ENCODE results near the gene HDAC3.

Gene HDAC3

DNA sequence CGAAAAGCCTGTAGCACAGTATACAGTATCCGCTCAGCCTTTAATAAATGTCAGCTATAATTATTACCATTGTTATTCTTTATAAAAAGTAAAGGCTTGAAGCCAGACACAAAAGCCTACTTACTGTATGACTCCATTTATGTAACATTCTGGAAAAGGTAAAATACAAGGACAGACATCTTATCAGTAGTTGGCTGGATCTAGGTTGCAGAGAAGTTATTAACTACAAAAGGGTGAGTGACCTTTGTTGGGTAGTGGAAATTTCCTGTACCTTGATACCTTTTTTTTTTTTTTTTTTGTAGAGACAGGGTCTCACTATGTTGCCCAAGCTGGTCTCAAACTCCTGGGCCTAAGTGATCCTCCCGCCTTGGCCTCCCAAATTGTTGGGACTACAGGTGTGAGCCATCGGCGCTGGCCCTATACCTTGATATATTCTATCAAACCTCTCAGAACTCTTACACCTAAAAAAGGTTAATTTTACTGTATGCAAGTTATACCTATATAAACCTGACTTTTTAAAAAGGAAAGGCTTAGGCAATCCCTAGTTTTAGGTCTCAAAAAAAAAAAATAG lies 6.0 kb downstream of the HDAC3 start:
- Histone ChIP-seq H3K36me3 (ENCODE audit: control insufficient read depth, low read depth, low read length) (peaks cover 31% of the 10 kb centered on the region), H3K27me3 (ENCODE audit: control insufficient read depth, insufficient read depth, low read length) (no peaks in the 10 kb centered on the region), H3K4me1 (ENCODE audit: control insufficient read depth, low read depth, low read length) (no peaks in the 10 kb centered on the region), H3K27ac (ENCODE audit: low read length) (no peak overlapping the region), H3K9ac (ENCODE audit: low read length) (no peak overlapping the region), H3K9me3 (ENCODE audit: control insufficient read depth, low read depth, low read length) (no peaks in the 10 kb centered on the region), H3K4me3 (ENCODE audit: low read length) (no peak overlapping the region)

DNA sequence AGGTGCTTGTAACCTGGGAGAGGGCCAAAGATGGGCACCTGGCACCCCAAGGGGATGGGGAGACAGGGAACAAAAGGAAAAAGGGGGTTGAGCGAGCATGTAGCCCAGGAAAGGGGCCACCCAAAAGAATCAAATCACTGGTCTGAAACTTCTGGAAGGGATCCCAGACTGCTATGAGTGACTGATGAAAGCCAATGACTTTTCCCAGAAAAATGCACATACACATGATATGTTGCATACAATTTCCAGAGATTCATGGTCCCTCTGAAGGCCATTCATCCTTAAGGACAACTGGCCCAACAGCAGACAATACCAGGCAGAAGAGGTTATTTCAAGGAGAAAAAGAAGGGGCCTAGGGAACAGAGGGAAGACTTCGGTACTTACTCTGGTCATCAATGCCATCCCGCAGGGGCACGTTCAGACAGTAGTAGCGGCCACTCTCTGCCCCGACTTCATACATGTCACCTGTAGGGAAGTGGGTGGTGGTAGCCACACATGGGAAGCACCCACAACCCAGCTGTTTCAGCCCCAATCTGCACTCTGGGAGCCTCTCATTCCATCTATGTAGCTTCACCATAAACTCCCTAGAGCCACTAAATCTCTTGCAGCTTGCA lies 8.4 kb downstream of the HDAC3 start:
- peaks cover 3% of the 10 kb centered on the region for H3K4me1 ChIP-seq (ENCODE audit: control insufficient read depth, low read depth, low read length)
- no peaks in the 10 kb centered on the region for H3K27me3 ChIP-seq (ENCODE audit: control insufficient read depth, insufficient read depth, low read length)
- H3K27ac ChIP-seq (ENCODE audit: low read length): no peak overlapping the region
- H3K9me3 ChIP-seq (ENCODE audit: control insufficient read depth, low read depth, low read length): no peaks in the 10 kb centered on the region
- no peak overlapping the region for H3K9ac ChIP-seq (ENCODE audit: low read length)
- H3K4me3 ChIP-seq (ENCODE audit: low read length): no peak overlapping the region
- H3K36me3 ChIP-seq (ENCODE audit: control insufficient read depth, low read depth, low read length): peaks cover 45% of the 10 kb centered on the region

DNA sequence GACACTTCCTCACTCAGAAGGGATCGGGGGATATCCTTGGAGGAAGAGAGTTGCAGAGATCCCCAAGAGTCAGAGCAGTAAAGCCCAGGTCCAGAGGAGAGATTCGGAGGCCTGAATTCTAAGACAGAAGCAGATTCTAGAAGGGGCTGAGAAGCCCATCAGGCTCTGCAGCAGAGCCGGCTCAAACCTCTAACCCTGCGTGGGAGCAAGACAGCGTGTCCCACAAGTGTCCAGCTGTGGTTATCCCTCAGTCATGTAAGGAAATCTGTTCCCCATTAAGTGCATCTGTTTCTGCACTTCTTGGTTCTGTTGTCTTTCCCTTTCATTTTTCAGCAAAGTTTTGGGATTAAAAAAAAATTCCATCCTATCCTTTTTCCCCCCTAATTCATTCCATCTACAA lies 13.0 kb downstream of the HDAC3 start:
- no peak overlapping the region for H3K27ac ChIP-seq (ENCODE audit: low read length)
- peaks cover 51% of the 10 kb centered on the region for H3K36me3 ChIP-seq (ENCODE audit: control insufficient read depth, low read depth, low read length)

DNA sequence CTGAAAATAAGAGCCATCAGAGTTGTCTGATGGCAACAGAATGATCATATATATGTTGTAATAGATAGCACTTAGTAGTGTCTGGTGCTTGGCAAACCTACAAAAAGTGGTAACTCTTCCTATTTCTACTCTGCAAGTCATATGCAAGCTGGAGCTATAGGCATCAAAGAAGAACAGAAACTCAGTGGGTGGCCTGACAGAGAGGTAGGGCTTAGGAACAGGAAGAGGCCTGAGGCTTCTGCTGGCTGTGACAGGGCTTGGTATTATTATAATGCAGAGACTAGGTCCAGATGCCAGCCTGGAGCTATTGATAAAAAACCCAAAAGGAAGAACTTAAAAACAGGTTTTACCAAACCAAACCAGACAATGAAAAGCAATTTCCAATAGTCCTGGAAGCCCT lies 13.5 kb downstream of the HDAC3 start:
- Histone ChIP-seq H3K27ac (ENCODE audit: low read length) (no peak overlapping the region), H3K36me3 (ENCODE audit: control insufficient read depth, low read depth, low read length) (peaks cover 47% of the 10 kb centered on the region), H3K4me1 (ENCODE audit: control insufficient read depth, low read depth, low read length) (peaks cover 4% of the 10 kb centered on the region), H3K9me3 (ENCODE audit: control insufficient read depth, low read depth, low read length) (no peaks in the 10 kb centered on the region), H3K9ac (ENCODE audit: low read length) (no peak overlapping the region), H3K27me3 (ENCODE audit: control insufficient read depth, insufficient read depth, low read length) (no peaks in the 10 kb centered on the region), H3K4me3 (ENCODE audit: low read length) (no peak overlapping the region)

More for the DNA sequence above, 13.0 kb downstream of the HDAC3 start:
- no peaks in the 10 kb centered on the region for H3K27me3 ChIP-seq (ENCODE audit: control insufficient read depth, insufficient read depth, low read length)
- peaks cover 4% of the 10 kb centered on the region for H3K4me1 ChIP-seq (ENCODE audit: control insufficient read depth, low read depth, low read length)
- no peak overlapping the region for H3K9ac ChIP-seq (ENCODE audit: low read length)
- H3K9me3 ChIP-seq (ENCODE audit: control insufficient read depth, low read depth, low read length): no peaks in the 10 kb centered on the region
- H3K4me3 ChIP-seq (ENCODE audit: low read length): no peak overlapping the region

DNA sequence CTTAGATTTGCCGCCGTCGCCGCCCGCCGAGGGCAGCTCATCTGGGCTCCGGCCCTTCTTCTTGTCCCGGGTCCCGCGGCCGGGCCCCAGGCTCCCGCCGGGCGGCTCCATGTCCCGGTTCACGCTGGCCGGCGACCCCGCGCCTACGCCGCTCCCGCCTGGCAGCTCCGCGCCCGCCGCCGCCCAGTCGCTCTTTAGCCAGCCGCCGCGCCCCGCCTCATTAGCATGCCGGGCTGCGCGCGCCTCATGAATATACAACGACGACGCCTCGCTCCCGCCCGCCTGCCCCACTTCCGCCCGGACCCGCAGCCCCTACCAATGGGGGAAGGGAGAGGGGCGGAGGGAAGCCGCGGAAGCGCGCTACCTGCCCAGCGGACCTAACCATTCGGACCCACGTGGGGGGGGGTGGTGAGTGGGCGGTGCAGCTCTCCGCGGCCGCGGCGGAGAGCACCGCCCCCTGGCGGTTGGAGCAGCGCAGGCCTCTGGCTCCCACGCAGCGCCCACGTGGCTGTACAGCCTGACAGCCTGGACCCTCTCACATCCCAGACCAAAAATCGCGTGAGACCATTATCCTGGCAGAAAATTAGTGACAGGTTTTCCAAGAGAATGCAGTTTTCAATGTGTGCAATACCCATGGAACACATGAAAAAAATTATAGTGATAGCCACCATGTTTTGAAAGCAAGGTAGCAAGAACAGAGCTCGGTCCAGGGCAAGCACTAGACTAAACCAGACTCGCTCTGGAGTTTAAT lies 17.7 kb downstream of the HDAC3 start, which contains the start of gene DIAPH1:
Gene DIAPH1, minus strand, starts transcription at position 197 of the 751 bp plus-strand sequence. Its CDS starts 86 bp downstream, at position 111.
- Histone ChIP-seq H3K9me3 (ENCODE audit: control insufficient read depth, low read depth, low read length) (no peaks in the 10 kb centered on the region), H3K36me3 (ENCODE audit: control insufficient read depth, low read depth, low read length) (peaks cover 21% of the 10 kb centered on the region), H3K27ac (ENCODE audit: low read length) (peak within 1 kb of the TSS; percentile 11), H3K4me1 (ENCODE audit: control insufficient read depth, low read depth, low read length) (peaks cover 21% of the 10 kb centered on the region), H3K9ac (ENCODE audit: low read length) (peak within 1 kb of the TSS; percentile 90), H3K4me3 (ENCODE audit: low read length) (peak within 1 kb of the TSS; percentile 79), H3K27me3 (ENCODE audit: control insufficient read depth, insufficient read depth, low read length) (no peaks in the 10 kb centered on the region)

DNA sequence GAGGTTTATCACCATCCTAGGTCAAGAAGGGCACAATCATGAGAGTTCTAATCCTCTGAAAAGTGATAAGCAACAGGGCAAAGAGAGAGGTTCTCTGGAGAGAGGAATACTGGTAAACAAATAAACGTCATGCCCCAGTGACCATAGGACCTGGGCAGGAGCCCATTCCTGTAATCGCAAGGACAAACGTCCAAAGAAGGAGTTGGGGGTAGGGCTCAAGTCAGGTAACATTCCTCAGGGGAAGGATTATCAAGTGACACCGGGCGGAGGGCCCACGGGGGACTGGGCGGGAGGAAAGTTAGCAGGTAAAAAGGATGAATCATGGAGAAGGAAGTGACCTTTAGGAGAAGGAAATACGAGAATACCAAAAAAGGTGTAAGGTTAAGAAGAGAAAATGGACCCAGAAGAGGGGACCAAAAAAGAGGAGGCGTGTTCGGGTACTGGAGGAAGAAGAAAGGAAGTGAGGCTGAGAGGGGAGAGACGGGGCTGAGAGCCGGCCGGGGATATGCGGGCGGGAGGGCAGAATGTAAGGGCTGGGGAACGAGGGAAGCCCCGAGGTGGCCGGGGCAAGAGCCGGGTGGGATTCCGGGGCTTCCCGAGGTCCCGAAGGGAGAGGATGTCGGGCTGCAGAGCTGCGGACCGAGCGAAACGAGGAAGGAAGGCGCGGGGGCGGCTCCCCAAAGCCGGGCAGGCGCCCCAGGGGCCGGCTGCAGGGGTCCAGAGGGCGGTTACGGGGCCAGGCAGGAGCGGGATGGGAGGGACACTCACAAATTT lies 18.4 kb downstream of the HDAC3 start:
- Histone ChIP-seq H3K27me3 (ENCODE audit: control insufficient read depth, insufficient read depth, low read length) (no peaks in the 10 kb centered on the region), H3K9ac (ENCODE audit: low read length) (peak overlapping the region; percentile 90), H3K9me3 (ENCODE audit: control insufficient read depth, low read depth, low read length) (no peaks in the 10 kb centered on the region), H3K4me3 (ENCODE audit: low read length) (peak overlapping the region; percentile 79), H3K36me3 (ENCODE audit: control insufficient read depth, low read depth, low read length) (peaks cover 21% of the 10 kb centered on the region), H3K27ac (ENCODE audit: low read length) (peak overlapping the region; percentile 11), H3K4me1 (ENCODE audit: control insufficient read depth, low read depth, low read length) (peaks cover 19% of the 10 kb centered on the region)

DNA sequence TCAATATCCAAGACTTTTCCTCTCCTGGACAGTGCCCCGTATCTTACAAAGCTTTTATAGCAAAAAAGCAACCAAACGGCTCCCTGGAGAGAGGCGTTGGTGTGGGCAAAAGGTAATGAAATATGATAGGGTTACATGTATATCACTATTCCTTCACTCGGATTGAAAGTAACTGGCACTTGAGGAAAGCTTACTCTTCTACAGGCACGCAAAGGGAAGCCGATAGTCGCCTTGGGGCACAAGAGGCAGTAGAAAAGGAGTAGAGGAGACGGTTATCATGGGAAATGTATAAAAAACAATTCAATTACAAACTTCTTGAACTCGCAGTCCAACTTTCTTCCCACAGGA lies 19.0 kb downstream of the HDAC3 start:
- no peak overlapping the region for H3K27ac ChIP-seq (ENCODE audit: low read length)
- no peaks in the 10 kb centered on the region for H3K27me3 ChIP-seq (ENCODE audit: control insufficient read depth, insufficient read depth, low read length)
- peak overlapping the region; percentile 79 for H3K4me3 ChIP-seq (ENCODE audit: low read length)
- H3K9ac ChIP-seq (ENCODE audit: low read length): peak overlapping the region; percentile 90
- H3K36me3 ChIP-seq (ENCODE audit: control insufficient read depth, low read depth, low read length): peaks cover 21% of the 10 kb centered on the region
- H3K4me1 ChIP-seq (ENCODE audit: control insufficient read depth, low read depth, low read length): peaks cover 19% of the 10 kb centered on the region
- no peaks in the 10 kb centered on the region for H3K9me3 ChIP-seq (ENCODE audit: control insufficient read depth, low read depth, low read length)

DNA sequence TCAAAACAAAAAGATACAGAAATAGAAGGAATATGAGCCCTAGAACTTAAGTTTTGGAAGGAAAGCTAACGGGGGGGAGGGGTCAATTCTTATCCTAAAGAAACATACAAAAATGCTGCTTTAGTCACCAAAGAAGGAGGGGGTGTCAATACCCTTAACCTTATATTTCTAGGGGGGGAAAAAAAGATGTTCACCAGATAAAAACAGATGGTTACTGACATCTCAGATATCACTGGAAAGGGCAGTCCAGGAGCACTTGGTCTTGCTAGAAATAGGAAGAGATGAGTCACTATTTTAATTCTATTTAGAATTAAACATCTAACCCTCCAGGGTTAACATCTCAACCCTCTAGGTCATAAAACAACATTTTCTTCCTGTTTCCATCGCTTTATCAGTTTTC lies 19.5 kb downstream of the HDAC3 start:
- Histone ChIP-seq H3K27ac (ENCODE audit: low read length) (no peak overlapping the region), H3K9ac (ENCODE audit: low read length) (peak overlapping the region; percentile 90)

DNA sequence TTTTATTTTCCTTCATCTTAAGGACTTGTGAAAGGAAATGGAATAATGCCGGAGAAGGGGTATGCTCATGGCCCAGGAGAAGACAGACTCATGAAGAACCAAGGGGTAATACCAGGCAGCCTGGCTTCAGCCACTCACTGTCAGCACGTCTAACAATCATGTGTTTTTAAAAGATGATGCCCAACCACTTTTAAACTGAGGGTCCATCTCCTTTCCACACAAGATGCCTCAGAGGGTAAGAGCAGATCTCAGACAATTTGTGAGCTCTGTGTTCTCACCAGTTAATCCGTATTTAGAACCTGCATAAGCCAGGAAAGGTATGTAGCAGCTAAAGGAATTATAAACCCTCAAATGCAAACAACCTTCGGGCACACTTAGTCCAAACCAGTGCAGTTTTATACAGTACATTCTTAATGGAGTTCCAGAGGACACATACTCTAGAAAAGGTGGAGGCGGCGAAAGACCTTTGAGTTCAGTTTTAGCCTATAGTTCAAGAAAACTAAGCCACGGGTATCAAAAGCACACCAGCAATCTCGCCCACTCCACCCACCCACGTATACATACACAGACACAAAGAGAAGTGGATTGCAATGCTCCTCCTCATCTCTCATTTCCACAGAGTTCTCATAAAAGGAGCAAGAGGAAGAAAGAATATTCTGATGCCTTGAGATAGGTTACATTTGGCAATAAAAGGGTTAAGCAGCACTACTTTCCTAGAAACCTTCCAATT lies 20.5 kb downstream of the HDAC3 start:
- Histone ChIP-seq H3K4me1 (ENCODE audit: control insufficient read depth, low read depth, low read length) (peaks cover 19% of the 10 kb centered on the region), H3K4me3 (ENCODE audit: low read length) (peak overlapping the region; percentile 21), H3K9me3 (ENCODE audit: control insufficient read depth, low read depth, low read length) (no peaks in the 10 kb centered on the region), H3K27me3 (ENCODE audit: control insufficient read depth, insufficient read depth, low read length) (no peaks in the 10 kb centered on the region), H3K9ac (ENCODE audit: low read length) (no peak overlapping the region), H3K36me3 (ENCODE audit: control insufficient read depth, low read depth, low read length) (peaks cover 14% of the 10 kb centered on the region), H3K27ac (ENCODE audit: low read length) (no peak overlapping the region)

More for the DNA sequence above, 19.5 kb downstream of the HDAC3 start:
- Histone ChIP-seq H3K27me3 (ENCODE audit: control insufficient read depth, insufficient read depth, low read length) (no peaks in the 10 kb centered on the region), H3K9me3 (ENCODE audit: control insufficient read depth, low read depth, low read length) (no peaks in the 10 kb centered on the region), H3K36me3 (ENCODE audit: control insufficient read depth, low read depth, low read length) (peaks cover 21% of the 10 kb centered on the region), H3K4me1 (ENCODE audit: control insufficient read depth, low read depth, low read length) (peaks cover 19% of the 10 kb centered on the region), H3K4me3 (ENCODE audit: low read length) (peak overlapping the region; percentile 79)

DNA sequence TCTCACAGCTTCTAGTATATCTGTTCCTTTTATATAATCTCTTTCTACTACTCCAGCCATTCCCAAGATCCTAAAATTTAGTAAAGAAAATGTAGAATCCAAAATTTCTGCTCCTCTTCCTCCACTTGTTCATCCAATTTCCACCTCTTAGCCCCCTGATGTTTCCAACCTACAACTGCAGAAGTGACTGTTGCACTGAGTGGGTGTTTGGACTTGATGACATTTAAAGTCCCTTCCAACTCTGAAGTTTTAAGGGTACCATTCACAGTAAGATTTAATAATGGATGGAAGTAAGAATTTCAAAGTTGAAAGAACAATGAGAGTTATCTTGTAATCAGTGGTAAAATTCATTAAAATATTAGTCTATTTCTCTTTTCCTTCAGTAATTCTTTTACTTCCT lies 23.3 kb downstream of the HDAC3 start:
- no peaks in the 10 kb centered on the region for H3K9me3 ChIP-seq (ENCODE audit: control insufficient read depth, low read depth, low read length)
- no peak overlapping the region for H3K27ac ChIP-seq (ENCODE audit: low read length)
- H3K4me1 ChIP-seq (ENCODE audit: control insufficient read depth, low read depth, low read length): peaks cover 19% of the 10 kb centered on the region
- peaks cover 2% of the 10 kb centered on the region for H3K36me3 ChIP-seq (ENCODE audit: control insufficient read depth, low read depth, low read length)
- no peak overlapping the region for H3K9ac ChIP-seq (ENCODE audit: low read length)
- no peaks in the 10 kb centered on the region for H3K27me3 ChIP-seq (ENCODE audit: control insufficient read depth, insufficient read depth, low read length)
- no peak overlapping the region for H3K4me3 ChIP-seq (ENCODE audit: low read length)

DNA sequence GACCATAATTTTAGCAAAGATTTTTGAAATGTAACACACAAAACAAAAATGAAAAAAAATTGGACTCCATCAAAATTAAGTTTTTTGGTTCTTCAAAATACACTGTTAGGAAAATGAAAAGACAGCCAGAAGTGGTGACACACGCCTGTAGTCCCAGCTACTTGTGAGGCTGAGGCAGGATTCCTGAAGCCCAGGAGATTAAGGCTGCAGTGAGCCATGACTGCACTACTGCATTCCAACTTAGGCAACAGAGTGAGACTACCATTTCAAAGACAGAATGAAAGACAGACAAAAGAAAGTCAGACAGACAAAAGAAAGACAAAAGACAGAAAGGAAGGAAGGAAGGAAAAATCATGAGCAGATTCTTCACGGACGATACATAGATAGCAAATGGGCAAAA lies 25.4 kb downstream of the HDAC3 start:
- no peak overlapping the region for H3K9ac ChIP-seq (ENCODE audit: low read length)
- H3K27me3 ChIP-seq (ENCODE audit: control insufficient read depth, insufficient read depth, low read length): no peaks in the 10 kb centered on the region
- H3K9me3 ChIP-seq (ENCODE audit: control insufficient read depth, low read depth, low read length): no peaks in the 10 kb centered on the region
- no peak overlapping the region for H3K27ac ChIP-seq (ENCODE audit: low read length)
- H3K4me1 ChIP-seq (ENCODE audit: control insufficient read depth, low read depth, low read length): peaks cover 7% of the 10 kb centered on the region
- H3K4me3 ChIP-seq (ENCODE audit: low read length): no peak overlapping the region
- H3K36me3 ChIP-seq (ENCODE audit: control insufficient read depth, low read depth, low read length): peaks cover 1% of the 10 kb centered on the region
